Epidermal melanocyte (primary cell): Measurements from ENCODE around the gene TMEM121.
"Not testable (repeated sequence)": the region's sequence is repeated elsewhere in the genome, so short reads cannot be mapped to it uniquely, and the experiment has no call there.

Experiments
- DNase-seq: peaks from one replicate; pipeline ENCODE4 v3.0.0; 2011; ENCODE audit warnings: low spot score; ENCODE audit not compliant: insufficient read length

Gene TMEM121

DNA sequence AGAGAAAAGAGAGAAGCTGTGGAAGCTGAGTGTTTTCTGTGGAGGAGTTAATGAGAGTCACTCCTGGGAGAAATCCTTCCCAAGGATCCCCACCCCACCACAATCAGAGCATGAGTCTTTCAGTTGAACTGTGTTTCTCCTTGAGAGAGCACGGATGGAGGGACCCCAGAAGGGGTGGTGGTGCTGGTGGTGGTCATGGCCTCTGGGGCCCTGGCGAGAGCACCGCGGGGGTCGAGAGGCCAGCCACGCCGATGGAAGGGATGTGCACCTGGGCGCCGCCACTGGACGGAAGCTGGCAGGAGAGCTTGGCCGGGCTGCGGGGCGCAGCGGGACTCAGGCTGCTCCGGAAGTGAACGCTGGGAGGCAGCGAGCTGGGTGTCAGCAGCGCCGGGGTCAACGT lies 20.0 kb downstream of the TMEM121 start:
- not testable (repeated sequence) for DNase-seq

- DNase-seq: not testable (repeated sequence)
These were observed 20.7 kb downstream of the TMEM121 start for GRCh38 chr14:105547072-105547471.

DNA sequence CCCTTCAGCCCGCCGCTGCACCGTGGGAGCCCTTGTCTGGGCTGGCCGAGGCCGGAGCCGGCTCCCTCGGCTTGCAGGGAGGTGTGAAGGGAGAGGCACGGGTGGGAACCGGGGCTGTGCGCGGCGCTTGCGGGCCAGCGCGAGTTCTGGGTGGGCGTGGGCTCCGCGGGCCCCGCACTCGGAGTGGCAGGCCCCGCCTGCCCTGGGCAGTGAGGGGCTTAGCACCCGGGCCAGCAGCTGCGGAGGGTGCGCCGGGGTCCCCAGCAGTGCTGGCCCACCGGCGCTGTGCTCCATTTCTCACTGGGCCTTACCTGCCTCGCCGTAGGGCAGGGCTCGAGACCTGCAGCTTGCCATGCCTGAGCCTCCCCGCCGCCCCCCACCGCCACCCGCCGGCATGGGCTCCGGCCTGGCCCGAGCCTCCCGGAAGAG lies 21.4 kb downstream of the TMEM121 start:
- DNase-seq: no peak

DNA sequence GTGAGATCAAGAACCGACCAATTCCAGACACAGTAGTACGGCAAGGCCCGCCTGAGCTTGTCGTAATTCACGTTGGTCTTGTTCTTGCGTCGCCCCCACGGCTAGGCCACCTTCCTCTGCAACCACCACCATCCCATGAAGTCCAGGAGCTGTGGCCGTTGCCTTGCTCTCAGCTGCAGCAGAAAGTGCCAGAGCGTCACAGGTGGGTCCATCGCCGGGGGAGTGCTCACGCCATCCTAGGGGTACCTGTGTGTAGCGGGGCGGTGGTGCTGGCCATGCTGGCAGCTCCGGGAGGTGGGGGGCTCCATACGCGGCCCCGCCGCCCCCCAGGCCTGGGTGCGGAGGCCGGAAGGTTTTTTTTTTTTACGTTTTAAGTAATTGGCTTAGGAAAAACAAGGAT lies 23.1 kb downstream of the TMEM121 start:
- no peak for DNase-seq

- DNase-seq: no peak
These were observed 27.6 kb downstream of the TMEM121 start for GRCh38 chr14:105554022-105554421.

GRCh38 chr14:105554523-105554922 lies 28.1 kb downstream of the TMEM121 start:
- DNase-seq: no peak

GRCh38 chr14:105557671-105558070 lies 31.3 kb downstream of the TMEM121 start:
- DNase-seq: not testable (repeated sequence)

DNA sequence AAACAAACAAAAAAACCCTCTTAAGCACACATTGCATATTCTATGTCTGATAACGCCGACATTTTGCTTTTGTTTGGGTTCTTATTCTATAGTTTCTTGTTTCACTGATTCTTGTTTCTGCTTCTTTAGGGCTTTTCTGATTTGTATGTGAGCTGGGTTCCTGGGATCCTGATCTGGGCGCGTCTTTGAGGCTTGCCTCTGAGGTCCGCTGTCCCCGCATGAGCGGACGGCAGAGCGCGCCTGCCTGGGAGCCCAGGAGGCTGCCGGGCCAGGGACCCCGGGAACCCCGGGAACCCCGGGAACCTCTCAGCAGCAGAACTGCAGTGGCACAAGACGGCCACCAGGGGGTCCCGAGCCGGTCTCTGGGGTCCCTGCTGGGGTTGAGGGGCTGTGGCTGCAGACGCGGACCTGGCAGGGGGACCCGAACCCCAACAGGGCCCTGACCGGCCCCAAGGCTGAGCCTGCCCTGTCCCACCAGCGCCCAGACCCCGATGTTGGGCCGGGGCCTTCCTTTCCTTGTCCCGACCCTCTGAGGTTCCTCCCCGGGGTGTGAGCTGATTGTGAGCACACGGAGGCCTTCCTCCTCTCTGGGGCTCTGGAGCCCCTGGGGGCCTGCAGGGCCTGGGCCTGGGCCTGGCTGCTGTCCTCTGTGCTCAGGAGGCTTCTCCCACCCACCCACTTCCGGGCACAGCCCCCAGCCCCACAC lies 32.2 kb downstream of the TMEM121 start:
- not testable (repeated sequence) for DNase-seq

DNA sequence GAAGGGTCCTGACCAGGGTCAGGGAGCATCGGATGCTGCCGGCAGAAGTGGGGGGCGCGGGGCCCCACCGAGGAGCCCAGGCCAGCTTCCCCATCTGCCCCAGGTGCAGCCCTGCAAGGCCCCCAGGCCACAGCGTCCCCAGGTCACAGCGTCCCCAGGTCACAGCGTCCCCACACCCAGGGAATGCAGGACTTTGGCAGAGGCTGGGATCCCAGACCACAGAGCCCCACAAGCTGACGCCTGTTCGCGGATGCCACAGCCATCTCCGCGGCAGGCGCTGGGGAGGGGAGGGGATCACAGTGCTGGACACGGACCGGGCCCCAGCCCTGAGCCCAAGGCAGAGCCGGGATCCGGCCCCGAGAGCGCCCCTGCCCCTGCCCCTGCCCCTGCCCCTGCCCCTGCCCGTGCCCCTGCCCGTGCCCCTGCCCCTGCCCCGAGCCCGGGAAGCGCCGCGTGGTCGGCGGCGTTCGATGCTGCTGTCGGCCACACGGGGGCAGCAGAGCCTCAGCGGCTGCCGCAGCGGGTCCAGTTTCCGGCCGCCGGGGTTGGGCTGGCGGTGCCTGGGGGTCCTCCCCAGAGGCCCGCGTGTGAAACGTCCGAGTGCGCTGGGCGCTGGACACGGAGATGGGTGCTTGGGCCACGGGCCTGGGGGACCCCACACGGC lies 33.1 kb downstream of the TMEM121 start:
- DNase-seq: not testable (repeated sequence)

DNA sequence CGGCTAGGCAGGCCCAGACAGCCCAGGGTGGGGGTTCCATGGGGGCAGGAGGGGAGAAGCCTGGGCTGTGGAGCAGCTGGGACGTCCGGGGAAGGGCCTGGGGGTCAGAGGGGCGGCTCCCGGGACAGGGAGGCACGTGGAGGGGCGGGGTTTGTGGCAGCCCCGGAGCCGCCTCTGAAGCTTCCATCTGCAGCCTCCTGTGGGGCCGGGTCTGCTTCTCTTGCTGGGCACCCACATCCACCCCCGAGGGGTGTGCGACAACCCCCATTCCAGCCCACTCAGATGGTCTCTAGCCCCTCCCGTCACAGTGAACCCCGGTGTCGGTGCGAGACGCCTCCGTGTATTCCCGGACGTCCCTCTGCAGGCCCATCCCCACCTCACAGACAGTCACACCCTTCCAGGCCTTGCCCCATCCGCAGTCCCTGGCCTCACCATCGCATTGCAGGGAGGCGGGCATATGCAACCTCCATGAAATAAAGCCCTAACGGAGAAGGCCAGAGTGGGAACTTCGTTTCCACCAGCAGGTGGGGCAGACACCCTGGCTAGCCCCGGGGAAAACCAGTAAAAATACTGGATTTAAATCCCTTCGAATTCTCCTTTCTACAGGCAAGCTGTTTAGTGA lies 33.8 kb downstream of the TMEM121 start:
- DNase-seq: not testable (repeated sequence)

GRCh38 chr14:105561345-105561744 lies 35.0 kb downstream of the TMEM121 start:
- not testable (repeated sequence) for DNase-seq

DNA sequence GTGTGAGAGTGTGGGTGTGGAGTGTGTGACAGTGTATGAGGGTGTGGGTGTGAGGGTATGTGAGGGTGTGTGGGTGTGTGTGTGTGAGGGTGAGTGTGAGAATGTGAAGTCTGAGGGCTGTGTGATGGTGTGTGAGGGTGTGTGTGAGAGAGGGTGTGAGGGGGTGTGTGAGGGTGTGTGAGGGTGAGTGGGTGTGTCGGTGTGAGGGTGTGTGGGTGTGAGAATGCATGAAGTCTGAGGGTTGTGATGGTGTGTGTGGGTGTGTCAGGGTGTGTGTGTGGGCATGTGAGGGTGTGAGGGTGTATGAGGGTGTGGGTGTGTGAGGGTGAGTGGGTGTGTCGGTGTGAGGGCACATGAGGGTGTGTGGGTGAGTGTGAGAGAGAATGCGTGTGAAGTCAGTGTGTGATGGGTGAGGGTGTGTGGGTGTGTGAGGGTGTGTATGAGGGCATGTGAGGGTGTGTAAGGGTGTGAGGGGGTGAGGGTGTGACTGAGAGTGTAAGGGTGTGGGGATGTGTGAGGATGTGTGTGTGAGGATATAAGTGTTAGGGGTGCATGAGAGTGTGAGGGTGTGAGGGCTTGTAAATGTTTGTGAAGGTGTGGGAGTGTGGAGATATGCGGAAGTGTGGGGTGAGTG lies 36.4 kb downstream of the TMEM121 start:
- DNase-seq: no peak

- DNase-seq: no peak
These were observed 37.0 kb downstream of the TMEM121 start for GRCh38 chr14:105563347-105563737.

DNA sequence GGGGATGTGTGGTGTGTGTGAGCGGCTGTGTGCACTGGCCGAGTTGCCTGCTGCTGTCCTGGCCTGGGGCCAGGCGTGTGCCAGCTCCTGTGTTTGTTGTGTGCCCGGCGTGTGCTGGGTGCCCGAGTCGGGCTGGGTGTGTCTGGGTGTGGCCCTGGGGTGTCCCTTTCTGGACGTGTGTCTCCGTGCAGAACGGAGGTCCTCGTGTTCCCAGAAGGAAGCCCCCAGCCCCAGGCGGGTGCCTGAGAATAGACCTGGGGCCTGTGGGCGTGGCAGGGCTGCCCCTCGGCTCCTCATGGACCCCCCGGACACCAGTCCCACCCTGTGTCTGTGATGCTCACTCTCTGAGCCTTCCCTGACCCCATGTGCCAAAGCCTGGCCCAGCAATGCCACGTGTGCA lies 38.2 kb downstream of the TMEM121 start:
- DNase-seq: not testable (repeated sequence)

GRCh38 chr14:105565185-105565919 lies 39.0 kb downstream of the TMEM121 start:
- DNase-seq: not testable (repeated sequence)

DNA sequence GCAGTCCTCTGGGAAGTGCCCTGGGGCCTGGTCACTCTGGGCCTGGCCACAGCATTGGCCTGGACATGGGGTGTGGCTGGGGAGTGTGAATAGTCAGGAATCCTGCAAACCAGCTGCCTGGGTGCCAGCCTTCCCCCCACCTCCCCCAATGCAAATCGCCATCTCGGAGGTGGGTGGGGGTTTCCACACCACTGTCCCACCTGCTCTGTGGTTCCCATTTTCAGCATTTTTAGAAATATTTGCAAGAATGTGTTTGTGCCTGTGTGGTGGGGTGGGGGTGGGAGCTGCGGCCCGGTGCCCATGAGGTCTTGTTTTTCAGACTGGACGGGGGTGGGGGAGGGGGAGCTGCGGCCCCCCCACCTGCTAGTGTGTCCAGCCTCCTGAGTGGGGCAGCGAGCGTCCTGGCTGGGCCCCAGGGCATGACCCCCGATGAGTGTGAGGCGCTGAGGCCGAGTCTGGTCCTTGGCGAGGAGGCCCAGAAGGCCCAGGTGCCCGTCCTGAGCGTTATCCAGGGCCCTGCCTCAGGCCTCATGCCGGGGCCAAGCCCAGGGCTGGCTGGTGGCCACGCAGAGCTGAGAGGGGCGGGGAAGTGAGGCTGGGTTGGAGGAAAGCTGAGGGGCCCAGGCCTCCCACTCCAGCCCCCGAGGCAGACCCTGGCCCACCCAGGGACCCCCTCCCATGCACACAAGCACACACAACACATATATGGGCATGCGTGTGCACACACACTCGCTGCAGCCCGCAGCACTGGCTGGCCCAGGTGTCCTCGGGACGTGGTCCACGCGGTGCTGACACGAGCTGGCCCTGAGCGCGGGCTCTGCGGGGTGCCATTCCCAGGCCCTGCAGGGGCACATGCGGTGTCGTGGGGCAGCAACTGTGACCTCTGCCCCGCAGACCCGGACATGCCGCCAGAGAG lies 40.1 kb downstream of the TMEM121 start:
- not testable (repeated sequence) for DNase-seq

GRCh38 chr14:105567164-105568103 lies 41.1 kb downstream of the TMEM121 start:
- DNase-seq: not testable (repeated sequence)

- DNase-seq: not testable (repeated sequence)
These were observed 41.9 kb downstream of the TMEM121 start for GRCh38 chr14:105568140-105568843.
